AG09309 (cell line): Measurements from ENCODE around the gene CST2.

Source experiments
- DNase-seq: peaks from one replicate; pipeline ENCODE4 v3.0.0-alpha.2; 2010; ENCODE audit warnings: low read depth
- H3K4me3 ChIP-seq: 2 replicates; pipeline ENCODE4 v1.5.1; 2011; ENCODE audit warnings: mild to moderate bottlenecking, low read depth, low read length, moderate library complexity; ENCODE audit not compliant: control insufficient read depth
- CTCF ChIP-seq: IDR thresholded peaks from 2 replicates; pipeline ENCODE4 v1.5.1; 2011; ENCODE audit warnings: mild to moderate bottlenecking, low read depth, low read length, inconsistent platforms; ENCODE audit not compliant: insufficient read depth, control insufficient read depth; ENCODE audit errors: missing control alignments

Gene CST2

GRCh38 chr20:23776067-23776771 is 50.3 kb downstream of the CST2 start:
- no peak overlapping the region for H3K4me3 ChIP-seq
- no peak for TF ChIP-seq CTCF
- DNase-seq = no peak

- TF ChIP-seq CTCF = no peak
- H3K4me3 ChIP-seq = no peak overlapping the region
- DNase-seq = no peak
Observed at GRCh38 chr20:23774081-23774480, 52.4 kb downstream of the CST2 start.
